Kidney tubule cell (primary cell): Measurements from ENCODE around the gene ALG1L2.
A peak's percentile ranks its signal among the peaks of the same experiment; 100 is the strongest.
"Not testable (repeated sequence)": the region's sequence is repeated elsewhere in the genome, so short reads cannot be mapped to it uniquely, and the experiment has no call there.

Source experiments
- DNase-seq: peaks from one replicate; pipeline ENCODE4 v3.0.0-alpha.2; 2018; ENCODE audit warnings: low spot score

ALG1L2 gene

GRCh38 chr3:130094491-130094941, 12.9 kb downstream of the ALG1L2 start:
- not testable (repeated sequence) for DNase-seq

- not testable (repeated sequence) for DNase-seq
Measured at GRCh38 chr3:130095858-130096257, 14.2 kb downstream of the ALG1L2 start.

GRCh38 chr3:130097096-130097495, 15.5 kb downstream of the ALG1L2 start:
- DNase-seq: not testable (repeated sequence)

- peak; percentile 36 for DNase-seq
Measured at GRCh38 chr3:130097690-130098638, 16.3 kb downstream of the ALG1L2 start.

GRCh38 chr3:130098639-130099385, 17.2 kb downstream of the ALG1L2 start:
- not testable (repeated sequence) for DNase-seq

GRCh38 chr3:130102545-130102944, 20.9 kb downstream of the ALG1L2 start:
- not testable (repeated sequence) for DNase-seq

- peak; percentile 42 for DNase-seq
Measured at GRCh38 chr3:130104191-130104590, 22.6 kb downstream of the ALG1L2 start.

GRCh38 chr3:130107333-130107995, 25.8 kb downstream of the ALG1L2 start:
- not testable (repeated sequence) for DNase-seq

- not testable (repeated sequence) for DNase-seq
Measured at GRCh38 chr3:130108836-130109585, 27.4 kb downstream of the ALG1L2 start.

GRCh38 chr3:130110386-130111169, 28.9 kb downstream of the ALG1L2 start:
- DNase-seq: peak; percentile 66

GRCh38 chr3:130111185-130111864, 29.7 kb downstream of the ALG1L2 start:
- peak; percentile 98 for DNase-seq

- peak; percentile 95 for DNase-seq
Measured at GRCh38 chr3:130111865-130112747, 30.5 kb downstream of the ALG1L2 start.

GRCh38 chr3:130112748-130113073, 31.1 kb downstream of the ALG1L2 start:
- not testable (repeated sequence) for DNase-seq

- not testable (repeated sequence) for DNase-seq
Measured at GRCh38 chr3:130115400-130115799, 33.8 kb downstream of the ALG1L2 start.

- DNase-seq: no peak
Measured at GRCh38 chr3:130117933-130118332, 36.3 kb downstream of the ALG1L2 start.

- DNase-seq: not testable (repeated sequence)
Measured at GRCh38 chr3:130119824-130120223, 38.2 kb downstream of the ALG1L2 start.

GRCh38 chr3:130120291-130120690, 38.7 kb downstream of the ALG1L2 start:
- DNase-seq: not testable (repeated sequence)

GRCh38 chr3:130122891-130123775, 41.5 kb downstream of the ALG1L2 start:
- DNase-seq: not testable (repeated sequence)
